ENCODE results near the gene RIMS1.
"Not testable (repeated sequence)": the region's sequence is repeated elsewhere in the genome, so short reads cannot be mapped to it uniquely, and the experiment has no call there.

The RIMS1 gene

DNA sequence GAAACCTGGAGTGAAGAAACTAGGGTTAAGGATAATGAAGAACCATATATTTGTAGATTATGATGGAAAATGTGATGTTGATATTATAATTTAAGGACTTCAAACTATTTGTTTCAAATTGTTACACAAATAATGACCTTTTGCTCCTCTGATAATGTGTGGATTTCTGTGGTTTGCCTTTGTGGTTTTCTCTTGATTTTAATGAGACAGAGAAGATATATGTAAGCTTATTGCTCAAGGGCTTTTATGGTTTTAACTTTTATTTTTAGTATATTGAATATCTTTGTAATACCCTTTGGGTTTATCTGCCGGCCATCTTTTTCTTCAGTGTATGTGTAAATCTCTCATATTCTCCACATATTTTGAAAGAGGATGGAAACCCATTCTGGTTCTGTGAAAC lies 362.3 kb downstream of the RIMS1 start:
- no peak for DNase-seq

DNA sequence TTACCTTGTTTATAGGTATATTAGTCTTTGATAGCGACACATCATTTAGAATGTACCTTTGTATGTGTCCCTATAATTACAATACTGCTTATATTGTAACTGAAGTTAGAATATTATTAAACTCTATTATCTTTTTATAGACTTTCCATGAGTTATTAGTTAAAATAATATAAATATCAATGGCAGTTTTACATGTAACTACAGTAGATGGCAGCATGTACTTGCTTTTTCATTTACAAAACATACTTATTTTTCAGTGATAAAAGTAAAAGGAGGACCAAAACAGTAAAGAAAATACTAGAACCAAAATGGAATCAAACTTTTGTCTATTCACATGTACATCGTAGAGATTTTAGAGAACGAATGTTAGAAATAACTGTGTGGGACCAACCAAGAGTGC lies 364.3 kb downstream of the RIMS1 start:
- no peak for DNase-seq

DNA sequence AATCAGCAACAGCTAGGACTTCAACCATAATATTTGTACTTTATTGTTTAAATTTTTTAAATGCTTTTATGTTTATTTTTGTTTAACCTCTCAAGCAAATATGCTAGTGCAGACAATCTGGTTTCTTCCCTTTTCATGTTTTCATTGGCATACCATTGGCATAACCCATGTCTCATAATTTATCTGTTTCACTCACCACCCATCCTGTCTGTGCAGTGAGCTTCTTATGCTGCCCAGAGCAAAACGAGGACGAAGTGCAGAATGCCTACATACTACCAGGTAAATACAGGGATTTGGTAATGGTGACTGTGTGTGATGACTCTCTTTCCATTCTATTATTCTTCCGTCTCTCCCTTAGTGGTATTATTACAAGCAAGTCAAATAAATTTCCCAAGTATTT lies 374.1 kb downstream of the RIMS1 start:
- DNase-seq = no peak

DNA sequence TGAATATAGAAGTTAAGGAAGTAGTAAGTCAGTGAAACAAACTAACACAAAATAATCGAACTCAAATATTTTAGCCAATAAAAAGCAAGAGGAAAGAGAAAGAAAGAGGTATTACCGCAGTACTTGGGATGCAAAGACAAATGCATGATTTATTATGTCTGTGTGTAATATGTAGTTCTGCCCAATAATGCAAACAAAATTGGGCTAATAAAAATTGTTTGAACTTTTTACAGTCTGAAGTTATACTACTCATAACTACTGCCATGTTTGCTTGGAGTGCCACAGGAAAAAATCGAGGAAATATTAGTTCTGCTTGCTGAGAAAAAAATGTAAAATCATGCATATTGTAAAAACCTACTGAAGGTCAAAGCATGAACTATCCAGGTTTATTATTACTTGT lies 375.2 kb downstream of the RIMS1 start:
- DNase-seq = no peak

DNA sequence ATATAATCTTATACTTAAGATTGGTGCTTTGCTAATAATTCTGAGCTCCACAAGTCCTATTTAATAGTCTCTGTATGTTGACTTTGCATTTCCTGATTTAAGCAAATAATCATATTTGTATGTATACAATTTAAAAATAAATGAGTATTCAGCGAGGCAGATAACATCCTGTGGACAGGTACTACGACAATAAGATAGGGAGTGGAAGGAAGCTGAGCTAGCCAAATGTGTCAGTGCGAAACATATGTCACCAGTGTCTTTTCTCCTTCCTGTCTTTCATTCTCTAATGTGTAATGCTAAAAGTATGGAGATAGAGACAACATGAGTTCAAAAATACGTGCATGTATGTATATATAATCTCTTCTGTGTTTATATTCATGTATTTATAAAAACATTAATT lies 375.9 kb downstream of the RIMS1 start:
- DNase-seq = no peak

DNA sequence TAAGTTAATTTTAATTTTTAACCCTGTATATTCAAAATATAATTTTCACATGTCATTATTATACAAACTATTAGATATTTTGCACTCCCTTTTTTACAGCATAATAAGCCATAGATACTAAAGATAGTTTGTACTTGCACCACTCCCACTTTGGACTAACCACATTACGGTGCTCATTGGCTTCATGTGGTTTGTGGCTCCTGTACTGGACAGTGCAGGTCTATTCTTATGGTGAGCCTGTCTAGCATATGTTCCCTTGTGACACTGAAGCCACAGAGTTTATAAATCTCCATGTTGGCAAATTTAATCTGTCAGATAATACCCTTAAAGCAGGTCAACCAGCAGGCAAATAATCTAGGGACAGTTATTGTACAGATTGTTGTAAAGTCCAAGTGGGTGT lies 381.1 kb downstream of the RIMS1 start:
- no peak for DNase-seq

DNA sequence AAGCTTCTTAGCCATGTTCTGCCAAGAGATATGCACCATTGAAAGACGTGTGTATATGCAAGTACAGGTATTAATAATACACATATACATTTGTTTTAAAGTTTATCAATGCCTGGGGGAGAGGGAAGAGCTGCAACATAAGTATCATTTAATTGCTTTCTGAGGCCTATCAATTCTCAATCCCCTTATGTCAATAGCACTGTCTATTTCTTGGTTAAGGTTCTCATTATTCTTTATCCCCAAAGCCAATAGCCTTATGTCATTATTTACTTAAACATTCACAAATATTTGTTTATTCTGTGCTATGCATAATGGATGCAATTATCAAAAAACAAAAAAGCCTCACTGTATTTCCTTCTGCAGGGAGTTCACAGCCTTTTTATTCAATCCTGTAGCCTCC lies 385.2 kb downstream of the RIMS1 start:
- no peak for DNase-seq

DNA sequence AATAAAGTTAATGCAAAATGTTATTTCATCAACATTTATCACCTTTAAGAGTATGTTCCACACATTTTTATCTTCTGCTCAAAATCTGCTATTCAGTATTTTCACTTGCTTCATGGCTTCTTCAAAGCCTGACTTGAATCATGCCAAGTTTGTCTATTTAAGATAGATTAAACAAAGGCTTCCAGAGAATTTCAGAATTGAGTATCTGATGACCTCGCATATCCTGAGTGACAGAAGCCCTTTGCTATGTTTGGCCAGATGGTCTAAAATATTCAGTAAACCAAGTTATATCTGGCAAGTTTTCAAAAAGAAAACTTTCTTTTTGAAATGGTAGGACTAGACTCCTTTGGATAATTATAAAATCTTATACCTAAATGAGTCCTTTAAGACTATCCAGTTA lies 386.6 kb downstream of the RIMS1 start:
- DNase-seq = no peak

DNA sequence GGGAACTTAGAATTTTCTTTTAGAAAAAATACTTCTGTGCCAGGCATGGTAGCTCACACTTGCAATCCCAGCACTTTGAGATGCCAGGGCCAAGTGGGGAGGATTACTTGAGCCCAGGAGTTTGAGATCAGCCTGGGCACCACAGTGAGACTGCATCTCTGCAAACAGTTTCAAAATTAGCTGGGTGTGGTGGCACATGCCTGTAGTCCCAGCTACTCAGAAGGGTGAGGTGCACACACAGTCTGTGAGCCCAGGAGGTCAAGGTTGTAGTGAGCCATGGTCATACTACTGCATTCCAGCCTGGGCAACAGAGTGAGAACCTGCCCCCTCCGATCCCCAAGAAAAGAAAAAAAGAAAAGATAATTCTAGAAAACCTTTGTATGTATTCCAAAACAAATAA lies 389.5 kb downstream of the RIMS1 start:
- DNase-seq = no peak

DNA sequence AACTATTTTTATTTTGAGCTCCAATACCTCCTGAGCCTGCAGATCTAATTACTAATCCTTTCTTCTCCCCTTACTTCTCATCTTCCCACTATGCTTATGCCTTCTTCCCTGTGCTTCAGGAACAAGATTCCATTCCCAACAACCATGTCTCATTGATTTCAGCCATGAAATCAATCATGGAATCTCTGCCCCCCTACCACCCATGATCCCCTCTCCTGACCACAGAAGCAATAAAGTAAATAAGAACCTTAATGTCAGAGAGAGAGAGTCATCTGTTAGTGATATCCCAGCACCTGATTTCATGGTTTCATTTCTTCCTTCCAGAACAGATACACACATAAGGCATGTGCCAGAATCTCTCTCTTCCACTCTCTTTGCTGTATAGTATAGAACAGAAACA lies 395.9 kb downstream of the RIMS1 start:
- no peak for DNase-seq

DNA sequence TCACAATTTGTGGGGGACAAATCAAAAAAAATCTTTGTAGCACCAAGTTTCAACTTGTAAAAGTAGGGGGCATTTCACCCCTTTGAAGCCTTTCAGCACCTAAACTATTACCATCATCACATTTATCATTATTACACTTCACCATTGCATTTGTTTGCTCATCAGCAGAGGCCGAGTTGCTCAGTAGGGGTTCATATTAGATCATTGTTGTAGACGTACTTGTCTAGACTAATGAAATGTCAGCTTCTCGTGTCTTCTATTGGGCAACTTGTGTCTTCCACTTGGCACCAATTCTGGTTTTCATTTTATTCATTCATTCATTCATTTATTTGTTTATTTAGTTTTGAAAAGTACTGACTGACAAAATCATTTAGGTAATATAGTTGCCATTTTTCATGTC lies 397.2 kb downstream of the RIMS1 start:
- no peak for DNase-seq

DNA sequence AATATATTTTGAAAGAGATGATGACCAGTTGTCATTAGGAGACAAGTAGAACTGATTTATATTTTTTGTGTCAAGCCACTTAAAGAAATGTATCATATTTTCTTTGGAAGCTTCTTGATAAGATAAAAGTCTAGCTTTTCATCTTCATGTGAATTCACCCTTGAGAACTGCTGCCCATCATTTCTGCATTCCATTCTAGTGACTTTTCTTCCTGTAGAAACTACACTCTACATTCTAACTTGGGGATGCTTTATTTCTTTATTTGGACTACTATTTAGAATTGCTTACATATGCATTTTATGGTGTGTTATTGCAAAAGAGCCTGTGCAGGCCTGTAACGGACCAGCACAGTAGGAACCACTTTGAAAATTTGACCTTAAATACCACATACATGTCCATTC lies 400.6 kb downstream of the RIMS1 start:
- no peak for DNase-seq

DNA sequence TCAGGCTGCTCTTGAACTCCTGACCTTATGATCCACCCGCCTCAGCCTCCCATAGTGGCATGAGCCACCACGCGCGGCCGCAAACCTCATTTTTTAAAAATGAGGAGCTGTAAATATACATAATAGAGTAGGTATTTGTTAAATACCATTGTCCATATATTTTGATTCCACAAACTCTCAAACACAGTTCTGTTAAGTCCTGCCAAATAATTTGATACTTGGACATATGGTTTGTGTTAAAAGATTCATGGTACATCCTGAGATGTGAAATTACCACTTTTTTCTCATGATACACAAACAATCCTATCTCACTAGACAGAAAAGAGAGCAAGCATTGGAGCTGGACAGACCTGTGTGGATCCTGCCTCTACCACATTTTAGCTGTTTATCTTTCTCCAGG lies 401.5 kb downstream of the RIMS1 start:
- no peak for DNase-seq

DNA sequence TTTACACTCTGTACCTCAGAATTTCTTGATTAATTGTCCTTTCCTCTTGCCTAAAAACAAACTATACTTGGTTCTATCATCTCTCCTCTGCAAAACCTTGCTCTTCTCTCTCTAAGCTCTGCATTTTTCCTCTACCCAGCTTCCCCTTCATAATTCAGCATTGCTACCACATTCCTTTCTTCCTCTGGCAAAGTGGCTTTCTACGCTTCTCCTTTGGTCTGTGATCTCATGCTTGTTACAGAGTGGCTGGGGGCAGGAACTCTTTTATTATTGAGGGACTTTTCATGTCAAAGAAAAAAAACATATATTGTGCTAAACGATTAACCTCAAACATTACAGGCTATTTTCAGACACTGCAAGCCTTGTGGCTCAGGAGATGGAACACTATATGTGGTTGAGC lies 402.2 kb downstream of the RIMS1 start:
- no peak for DNase-seq

DNA sequence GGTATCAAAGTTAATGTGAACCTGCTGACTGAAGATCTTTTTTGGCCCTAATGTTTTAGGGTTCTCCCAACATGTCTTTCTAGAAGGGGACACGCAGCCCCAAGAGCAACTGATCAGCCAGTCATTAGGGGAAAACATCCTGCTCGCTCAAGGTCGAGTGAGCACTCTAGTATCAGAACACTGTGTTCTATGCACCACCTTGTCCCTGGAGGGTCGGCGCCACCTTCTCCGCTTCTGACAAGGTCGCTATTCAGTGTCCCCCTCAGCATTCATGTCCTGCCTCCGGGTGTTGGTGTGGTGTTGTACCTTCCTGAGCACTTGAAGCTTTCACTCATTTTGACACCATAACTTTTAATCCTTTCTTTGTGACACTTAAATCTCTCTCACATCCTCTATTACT lies 404.3 kb downstream of the RIMS1 start:
- DNase-seq = no peak

DNA sequence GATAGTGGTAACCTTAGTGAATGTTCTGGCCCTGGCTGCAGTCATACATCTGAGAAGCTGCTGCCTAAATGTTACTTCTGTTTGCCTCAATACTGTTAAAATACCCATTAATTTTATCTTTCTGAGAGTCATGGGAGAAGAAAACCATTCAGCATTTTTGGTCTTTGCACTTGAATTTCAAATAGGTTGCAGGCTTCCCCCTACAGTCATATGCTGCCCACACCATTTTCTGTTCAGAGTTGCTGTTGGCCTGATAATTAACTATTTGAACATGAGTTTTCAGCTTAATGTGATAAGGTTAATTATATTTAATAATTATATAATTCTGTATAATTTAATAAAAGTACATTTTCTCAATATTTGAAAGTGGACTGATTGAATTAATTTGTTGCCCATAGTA lies 410.0 kb downstream of the RIMS1 start:
- DNase-seq = no peak

DNA sequence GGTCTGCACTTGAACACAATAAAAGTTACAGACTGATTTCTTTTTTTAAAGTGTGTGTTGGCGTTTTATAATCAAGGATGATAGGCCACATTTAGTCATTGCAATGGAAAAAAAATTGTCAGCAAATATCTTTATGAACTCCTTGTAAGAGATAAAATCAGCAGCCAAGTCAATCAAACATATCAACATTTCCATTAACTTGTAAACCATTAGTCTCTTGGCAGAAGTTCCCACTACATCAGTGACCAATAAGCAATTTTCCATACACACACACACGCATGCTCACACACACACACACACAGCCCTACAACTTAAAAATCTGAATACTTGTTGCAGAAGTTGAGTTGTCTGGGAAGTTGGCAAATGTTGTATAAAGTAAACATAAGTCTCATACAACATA lies 419.6 kb downstream of the RIMS1 start:
- DNase-seq = no peak

DNA sequence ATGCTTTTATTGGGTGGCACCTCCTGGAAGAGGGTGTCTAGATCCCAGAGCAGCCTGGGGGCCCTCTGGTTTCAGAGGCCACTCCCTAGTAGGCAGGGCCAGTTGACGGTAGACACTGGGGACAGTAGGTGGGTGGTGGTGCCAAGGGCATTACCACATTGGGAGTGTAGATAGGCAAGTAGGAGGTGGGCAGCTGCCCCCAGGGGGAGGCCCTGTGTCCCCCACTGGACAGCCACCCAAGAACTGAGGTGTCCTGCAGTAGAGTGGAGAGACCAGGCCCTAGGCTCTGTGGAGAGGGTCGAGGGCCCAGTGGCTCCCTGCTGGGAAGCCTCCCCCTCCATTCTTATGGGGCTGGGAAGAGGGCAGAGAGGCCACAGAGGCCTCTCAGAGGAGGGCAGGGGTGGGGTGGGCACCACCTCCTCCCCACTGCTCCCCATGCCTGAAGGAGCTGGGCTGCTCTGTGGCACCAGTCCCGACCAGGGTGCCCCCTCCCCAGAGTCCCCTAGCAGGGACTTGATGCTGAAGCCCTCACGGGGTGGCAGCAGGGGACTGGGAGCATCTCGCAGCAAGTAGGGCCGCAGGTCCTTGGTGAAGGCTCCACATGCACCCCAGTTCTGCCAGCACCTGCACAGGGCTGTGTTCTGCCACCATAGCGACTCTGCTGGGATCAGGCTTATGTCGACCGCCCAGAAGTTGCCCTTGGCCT lies 430.5 kb downstream of the RIMS1 start:
- no peak for DNase-seq

DNA sequence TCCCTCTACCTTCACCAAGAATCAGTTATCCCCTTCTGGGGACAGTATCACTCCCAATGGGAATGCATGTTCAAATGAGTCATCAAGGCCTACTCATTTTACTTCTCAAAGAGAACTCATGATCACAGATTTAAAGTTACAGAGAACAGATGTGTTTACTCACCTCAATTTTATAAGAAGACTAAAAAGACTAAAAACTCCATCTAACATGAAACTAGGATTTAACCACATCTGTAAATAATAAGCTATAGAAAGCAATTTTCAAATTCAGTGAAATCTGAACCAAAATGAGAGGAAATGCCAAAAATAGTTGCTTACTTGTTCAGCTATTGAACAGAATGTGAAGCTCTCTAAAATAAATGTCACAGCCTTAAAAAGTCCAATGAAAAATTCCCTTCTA lies 435.4 kb downstream of the RIMS1 start:
- no peak for DNase-seq

DNA sequence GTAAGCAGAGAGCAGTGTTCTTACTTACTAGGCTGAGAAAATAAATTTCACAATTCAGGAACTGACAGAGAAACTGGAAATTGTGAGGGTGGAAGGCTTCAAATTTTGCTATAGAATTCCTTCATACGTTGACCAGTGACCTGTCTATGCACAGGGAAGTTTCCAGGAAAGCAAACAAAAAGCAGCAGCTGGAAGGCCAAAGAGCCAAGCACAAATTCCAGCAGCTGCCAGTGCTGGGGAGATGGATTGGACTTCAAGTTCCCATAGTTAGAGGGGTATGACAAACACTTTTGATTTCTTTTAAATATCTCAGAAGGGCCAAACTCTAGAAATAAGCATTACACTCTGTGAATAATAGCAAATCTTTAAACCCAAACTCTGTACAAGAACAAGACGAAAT lies 436.4 kb downstream of the RIMS1 start:
- DNase-seq = no peak

DNA sequence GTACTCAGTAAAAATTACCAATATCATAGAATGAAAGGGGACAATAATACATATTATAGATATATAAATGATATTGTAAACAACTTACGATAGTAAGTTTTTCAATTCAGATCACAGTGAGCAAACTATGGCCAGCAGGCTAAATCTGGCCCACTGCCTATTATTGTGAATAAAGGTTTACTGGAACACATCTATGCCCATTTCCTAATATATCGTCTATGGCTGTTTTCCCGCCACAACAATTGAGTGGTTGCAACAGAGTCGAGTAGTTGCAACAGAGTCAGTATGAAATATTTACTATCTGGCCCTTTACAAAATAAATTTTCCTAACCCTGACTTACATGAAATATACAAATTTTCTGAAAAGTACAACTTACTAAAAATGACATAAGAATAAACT lies 438.2 kb downstream of the RIMS1 start:
- DNase-seq = no peak

DNA sequence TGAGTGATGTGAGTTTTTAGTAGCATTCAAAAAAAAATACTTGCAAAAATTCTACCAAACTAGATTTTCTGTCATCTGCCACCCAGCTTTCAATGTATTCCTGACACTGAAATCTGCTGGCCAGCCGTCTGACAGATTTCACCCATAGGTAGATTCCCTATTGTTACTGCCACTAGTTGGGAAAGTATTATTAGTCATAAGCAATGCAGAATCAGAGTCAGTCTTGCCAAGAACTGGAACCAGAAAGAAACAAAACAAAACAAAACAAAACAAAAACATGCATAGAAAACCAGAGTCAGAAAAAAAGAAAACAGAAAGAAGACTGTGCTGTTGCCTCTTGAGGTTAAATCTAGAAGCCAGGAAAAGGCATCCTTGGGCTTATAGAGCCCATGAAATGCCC lies 442.4 kb downstream of the RIMS1 start:
- no peak for DNase-seq

DNA sequence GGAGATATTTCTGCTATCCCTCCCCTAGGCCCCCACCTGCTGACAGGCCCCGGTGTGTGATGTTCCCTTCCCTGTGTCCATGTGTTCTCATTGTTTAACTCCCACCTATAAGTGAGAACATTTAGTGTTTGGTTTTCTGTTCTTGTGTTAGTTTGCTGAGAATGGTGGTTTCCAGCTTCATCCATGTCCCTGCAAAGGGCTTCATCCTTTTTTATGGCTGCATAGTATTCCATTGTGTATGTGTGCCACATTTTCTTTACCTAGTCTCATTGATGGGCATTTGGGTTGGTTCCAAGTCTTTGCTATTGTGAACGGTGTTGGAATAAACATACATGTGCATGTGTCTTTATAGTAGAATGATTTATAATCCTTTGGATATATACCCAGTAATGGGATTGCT lies 448.9 kb downstream of the RIMS1 start:
- DNase-seq = not testable (repeated sequence)

DNA sequence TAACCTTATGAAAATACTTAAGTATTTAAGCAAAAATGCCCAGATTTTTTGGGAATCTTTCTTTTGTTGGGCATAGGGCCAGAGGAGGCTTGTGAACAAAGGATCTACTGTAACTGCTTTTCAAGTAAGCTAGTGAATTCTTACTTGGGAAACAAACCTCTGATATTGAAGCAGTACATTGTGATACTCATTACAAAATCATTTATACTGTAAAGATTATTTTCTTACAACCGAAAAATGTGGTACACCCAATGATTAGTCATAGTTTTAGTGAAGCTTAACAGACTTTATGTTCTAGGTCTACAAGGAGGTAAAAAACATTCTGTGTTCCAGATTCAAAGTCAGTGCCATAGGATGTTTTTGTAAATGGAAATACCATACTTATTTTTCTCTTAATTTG lies 462.6 kb downstream of the RIMS1 start:
- no peak for DNase-seq

DNA sequence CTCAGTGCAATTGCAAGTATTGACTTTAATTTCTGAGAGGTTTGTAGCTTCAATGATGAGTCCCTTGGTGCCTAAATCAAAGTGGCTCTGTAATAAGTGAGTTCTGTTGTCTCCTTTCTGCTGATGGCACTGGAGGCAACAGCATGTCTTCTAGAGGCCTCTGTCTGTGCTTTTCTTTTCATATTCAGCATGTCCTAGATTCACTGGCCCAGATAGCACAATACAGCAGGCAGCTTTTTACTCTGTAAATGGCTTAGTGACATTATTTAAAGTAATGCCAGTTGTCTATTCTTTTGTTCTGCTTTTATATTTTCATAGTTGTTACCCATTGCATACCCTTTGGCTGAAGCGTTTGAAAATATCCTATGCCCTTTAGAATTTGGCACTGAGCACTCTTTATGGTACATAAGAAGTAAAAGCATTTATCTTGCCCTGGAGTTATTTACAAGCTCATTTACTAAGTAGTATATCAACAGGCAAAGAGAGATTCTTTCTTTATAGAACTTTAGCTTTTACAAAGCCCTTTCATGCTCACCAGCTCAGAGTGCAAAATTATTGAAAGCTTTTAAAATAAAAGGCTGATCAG lies 464.0 kb downstream of the RIMS1 start:
- no peak for DNase-seq

Measured in CD4-positive, alpha-beta T cell treated with Interleukin-21 for 1 hour (primary cell).